ENCODE data around the gene FASN.

Gene FASN

GRCh38 chr17:82058855-82059249 is 39.2 kb downstream of the FASN start:
- no peak for DNase-seq (ENCODE audit: low read depth in 2 of 2, low spot score in 1 of 2)

- no peak for DNase-seq (ENCODE audit: low read depth in 2 of 2, low spot score in 1 of 2)
Measured at GRCh38 chr17:82058230-82058854, 39.7 kb downstream of the FASN start.

- DNase-seq (ENCODE audit: low read depth in 2 of 2, low spot score in 1 of 2), result no peak
Measured at GRCh38 chr17:82056729-82057621, 41.1 kb downstream of the FASN start.

GRCh38 chr17:82055965-82056728 is 41.9 kb downstream of the FASN start:
- DNase-seq (ENCODE audit: low read depth in 2 of 2, low spot score in 1 of 2), result no peak

GRCh38 chr17:82055023-82055964 is 42.7 kb downstream of the FASN start:
- no peak for DNase-seq (ENCODE audit: low read depth in 2 of 2, low spot score in 1 of 2)

GRCh38 chr17:82054351-82055022 is 43.5 kb downstream of the FASN start:
- no peak for DNase-seq (ENCODE audit: low read depth in 2 of 2, low spot score in 1 of 2)

GRCh38 chr17:82053556-82054263 is 44.3 kb downstream of the FASN start:
- DNase-seq (ENCODE audit: low read depth in 2 of 2, low spot score in 1 of 2), result no peak

GRCh38 chr17:82053130-82053529 is 44.9 kb downstream of the FASN start:
- no peak for DNase-seq (ENCODE audit: low read depth in 2 of 2, low spot score in 1 of 2)

- DNase-seq (ENCODE audit: low read depth in 2 of 2, low spot score in 1 of 2), result no peak
Measured at GRCh38 chr17:82052638-82053059, 45.4 kb downstream of the FASN start.

DNA sequence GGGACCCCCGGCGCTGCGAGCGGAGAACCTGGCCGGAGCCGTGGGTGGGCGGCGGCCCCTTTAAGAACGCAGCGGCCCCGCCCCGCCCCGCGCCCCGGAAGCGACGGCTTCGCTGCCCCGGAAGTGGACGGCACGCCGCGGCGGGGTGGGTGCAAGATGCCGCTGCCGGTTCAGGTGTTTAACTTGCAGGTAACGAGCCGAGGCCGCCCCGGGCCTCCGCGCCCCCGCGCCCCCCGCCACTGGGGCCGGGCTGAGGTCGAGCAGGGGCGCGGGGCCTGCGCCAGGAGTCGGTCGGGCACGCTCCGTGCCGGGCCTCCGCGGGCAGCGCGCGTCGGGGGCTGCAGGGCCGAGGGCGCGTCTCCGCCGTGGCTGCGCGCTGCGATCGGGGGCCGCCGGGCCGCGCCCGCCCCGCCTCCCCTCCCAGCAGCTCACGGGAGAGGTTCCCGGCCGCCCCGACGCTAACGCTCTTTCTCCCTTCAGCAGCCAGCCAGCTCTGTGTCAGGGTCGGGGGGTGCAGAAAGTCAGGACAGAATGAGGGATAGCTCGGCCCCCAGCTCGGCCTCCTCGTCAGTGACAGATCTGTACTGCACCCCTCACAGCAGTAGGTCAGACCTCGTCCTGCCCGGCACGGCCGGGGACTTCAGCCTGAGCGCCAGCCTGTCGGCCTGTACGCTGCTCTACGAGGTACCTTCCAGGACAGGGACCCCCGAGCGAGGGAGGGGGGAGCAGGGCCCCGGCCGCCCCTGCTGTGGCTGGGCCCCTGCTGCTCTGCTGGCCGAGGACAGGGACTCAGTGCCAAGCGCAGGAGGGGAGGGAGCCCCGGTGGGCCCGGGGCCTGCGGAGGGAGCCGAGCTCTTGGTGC is 46.0 kb downstream of the FASN start, which contains the start of the genes GPS1 and RFNG:
TSS of gene GPS1 (plus strand) at position 123 of the 862 bp plus-strand sequence. CDS start at position 157, 34 bp downstream.
TSS of gene RFNG (minus strand) at position 36 of the 862 bp plus-strand sequence. CDS start 45 bp downstream, outside the sequence.
- DNase-seq (ENCODE audit: low read depth in 2 of 2, low spot score in 1 of 2), result peak; percentile 60 to 61

DNA sequence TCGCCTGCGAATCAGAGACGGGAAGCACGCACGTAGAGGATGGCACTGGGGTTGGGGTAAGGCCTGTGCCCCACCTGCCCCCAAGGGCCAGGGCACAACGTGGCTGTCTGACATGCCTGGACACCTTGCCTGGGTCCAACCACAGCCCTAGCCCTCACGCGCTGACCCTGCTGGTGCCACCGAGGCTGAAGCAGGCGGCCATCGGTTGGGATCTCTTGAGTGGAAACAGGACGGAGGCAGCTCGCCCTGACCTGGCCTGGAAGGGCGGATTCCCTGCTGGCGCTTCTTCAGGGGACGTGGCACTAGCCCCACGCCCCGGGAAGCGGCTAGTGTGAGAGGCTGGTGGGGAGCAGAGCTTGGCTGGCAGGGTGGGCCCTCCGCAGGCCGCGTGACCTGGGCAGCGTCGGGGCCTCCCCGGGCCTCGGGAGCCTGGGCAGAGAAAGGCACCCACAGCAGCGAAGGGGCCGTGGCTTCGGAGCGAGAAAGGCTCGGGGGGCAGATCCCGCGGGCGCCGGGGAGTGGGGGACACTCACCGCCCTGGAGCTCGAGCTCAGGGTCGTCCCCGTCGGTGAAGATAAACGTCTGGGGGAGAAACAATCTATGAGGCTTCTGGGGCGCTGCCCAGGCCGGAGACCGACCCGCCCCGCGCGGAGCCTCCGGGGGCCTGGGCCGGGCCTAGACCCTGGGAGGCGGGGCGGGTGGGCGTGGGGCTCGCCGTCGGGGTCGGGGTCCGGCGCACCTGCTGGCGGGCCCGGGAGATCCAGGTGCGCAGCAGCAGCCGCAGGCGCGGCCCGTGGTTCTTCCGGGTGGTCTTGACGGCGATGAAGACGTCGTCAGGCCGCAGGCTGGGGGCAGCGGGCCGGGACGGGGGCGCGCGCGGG is 47.0 kb downstream of the FASN start:
- no peak for DNase-seq (ENCODE audit: low read depth in 2 of 2, low spot score in 1 of 2)

GRCh38 chr17:82050152-82050760 is 47.8 kb downstream of the FASN start:
- no peak for DNase-seq (ENCODE audit: low read depth in 2 of 2, low spot score in 1 of 2)

GRCh38 chr17:82049521-82049971 is 48.5 kb downstream of the FASN start:
- DNase-seq (ENCODE audit: low read depth in 2 of 2, low spot score in 1 of 2), result no peak

DNA sequence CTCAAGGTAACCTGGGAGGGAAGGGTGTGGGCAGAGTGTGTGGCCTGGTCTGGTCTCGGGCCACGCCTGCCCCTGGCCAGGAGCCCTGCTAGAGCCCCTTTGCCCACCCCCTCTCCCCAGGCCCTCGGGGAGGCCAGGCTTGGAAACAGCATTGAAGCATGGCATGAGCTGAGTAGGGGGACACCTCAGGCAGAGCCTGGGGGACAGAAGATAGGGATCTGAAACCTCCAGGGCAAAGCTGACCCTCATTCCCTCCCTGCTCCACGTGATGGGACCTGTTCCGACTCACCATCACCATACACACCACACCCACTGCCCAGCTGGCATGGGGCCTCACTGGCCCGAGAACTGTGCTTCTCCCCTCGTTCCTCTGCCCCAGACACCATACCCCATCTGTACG is 48.9 kb downstream of the FASN start:
- no peak for DNase-seq (ENCODE audit: low read depth in 2 of 2, low spot score in 1 of 2)

- no peak for DNase-seq (ENCODE audit: low read depth in 2 of 2, low spot score in 1 of 2)
Measured at GRCh38 chr17:82048571-82048971, 49.5 kb downstream of the FASN start.

DNA sequence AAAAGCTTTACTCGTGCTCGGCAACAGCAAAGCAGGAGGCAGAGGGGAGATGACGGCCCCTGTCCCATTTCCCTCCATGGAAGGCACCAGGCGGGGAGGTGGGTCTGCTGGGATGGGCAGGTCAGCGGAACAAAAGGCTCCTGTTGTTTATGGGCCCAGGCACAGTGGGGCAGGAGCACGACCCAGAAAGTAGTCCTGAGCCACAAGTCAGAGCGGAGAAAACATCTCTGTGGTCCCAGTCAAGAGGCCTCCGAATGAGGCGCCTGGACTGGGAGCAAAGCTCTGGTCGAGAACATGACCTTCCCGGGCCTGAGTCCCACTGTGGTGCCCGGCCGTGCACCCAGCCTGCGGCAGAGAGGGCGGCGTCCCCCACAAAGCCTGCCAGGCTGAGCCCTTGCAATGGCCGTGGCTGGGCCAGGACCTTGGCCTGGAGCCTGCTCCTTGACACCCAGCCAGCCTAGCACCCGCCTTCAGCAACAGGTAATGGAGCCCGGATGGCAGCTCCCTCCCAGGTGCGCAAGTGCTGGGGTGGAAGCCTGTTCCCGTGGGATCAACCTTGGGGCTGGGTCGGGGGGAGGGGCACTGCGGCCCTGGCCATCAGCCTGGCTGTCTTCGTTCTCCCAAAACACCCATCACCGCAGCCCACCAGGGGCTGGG is 50.0 kb downstream of the FASN start:
- DNase-seq (ENCODE audit: low read depth in 2 of 2, low spot score in 1 of 2), result no peak

All from stimulated activated CD8-positive, alpha-beta memory T cell treated with anti-CD3 and anti-CD28 coated beads, Interleukin-4, amount 100 ng/mL, for 4 hours (primary cell).